ENCODE data around the gene PARP12.

The PARP12 gene

GRCh38 chr7:140009735-140010134 is 53.0 kb downstream of the PARP12 start:
- Histone ChIP-seq H3K9ac (ENCODE audit: low read length) (no peak overlapping the region), H3K27me3 (replicated peaks; ENCODE audit: control insufficient read depth, insufficient read depth, low read length) (peaks cover 30% of the 10 kb centered on the region), H3K4me3 (ENCODE audit: low read length) (no peak overlapping the region), H3K9me3 (ENCODE audit: control insufficient read depth, low read length) (no peaks in the 10 kb centered on the region), H3K36me3 (ENCODE audit: control insufficient read depth, insufficient read depth, low read length, severe bottlenecking) (no peaks in the 10 kb centered on the region), H3K4me1 (ENCODE audit: control insufficient read depth, insufficient read depth, low read length) (no peaks in the 10 kb centered on the region)
- no peak for DNase-seq (ENCODE audit: low read depth)

- no peak for DNase-seq (ENCODE audit: low read depth)
- H3K4me1 ChIP-seq (ENCODE audit: control insufficient read depth, insufficient read depth, low read length), result no peaks in the 10 kb centered on the region
- no peak overlapping the region for H3K9ac ChIP-seq (ENCODE audit: low read length)
- no peak overlapping the region for H3K4me3 ChIP-seq (ENCODE audit: low read length)
- H3K9me3 ChIP-seq (ENCODE audit: control insufficient read depth, low read length), result no peaks in the 10 kb centered on the region
- no peaks in the 10 kb centered on the region for H3K36me3 ChIP-seq (ENCODE audit: control insufficient read depth, insufficient read depth, low read length, severe bottlenecking)
- H3K27me3 ChIP-seq (replicated peaks; ENCODE audit: control insufficient read depth, insufficient read depth, low read length), result peaks cover 27% of the 10 kb centered on the region
Observed at GRCh38 chr7:140008755-140009610, 53.8 kb downstream of the PARP12 start.

- Histone ChIP-seq H3K27me3 (replicated peaks; ENCODE audit: control insufficient read depth, insufficient read depth, low read length) (peaks cover 15% of the 10 kb centered on the region), H3K9ac (ENCODE audit: low read length) (no peak overlapping the region), H3K9me3 (ENCODE audit: control insufficient read depth, low read length) (no peaks in the 10 kb centered on the region), H3K36me3 (ENCODE audit: control insufficient read depth, insufficient read depth, low read length, severe bottlenecking) (no peaks in the 10 kb centered on the region), H3K4me3 (ENCODE audit: low read length) (no peak overlapping the region), H3K4me1 (ENCODE audit: control insufficient read depth, insufficient read depth, low read length) (no peaks in the 10 kb centered on the region)
- DNase-seq (ENCODE audit: low read depth), result no peak
Observed at GRCh38 chr7:140007051-140007690, 55.6 kb downstream of the PARP12 start.

- Histone ChIP-seq H3K9me3 (ENCODE audit: control insufficient read depth, low read length) (no peaks in the 10 kb centered on the region), H3K4me1 (ENCODE audit: control insufficient read depth, insufficient read depth, low read length) (no peaks in the 10 kb centered on the region), H3K4me3 (ENCODE audit: low read length) (no peak overlapping the region), H3K36me3 (ENCODE audit: control insufficient read depth, insufficient read depth, low read length, severe bottlenecking) (no peaks in the 10 kb centered on the region), H3K9ac (ENCODE audit: low read length) (no peak overlapping the region), H3K27me3 (replicated peaks; ENCODE audit: control insufficient read depth, insufficient read depth, low read length) (peaks cover 11% of the 10 kb centered on the region)
- no peak for DNase-seq (ENCODE audit: low read depth)
Observed at GRCh38 chr7:140006600-140006999, 56.2 kb downstream of the PARP12 start.

GRCh38 chr7:140005754-140006503 is 56.8 kb downstream of the PARP12 start:
- no peaks in the 10 kb centered on the region for H3K9me3 ChIP-seq (ENCODE audit: control insufficient read depth, low read length)
- no peak overlapping the region for H3K4me3 ChIP-seq (ENCODE audit: low read length)
- no peak overlapping the region for H3K9ac ChIP-seq (ENCODE audit: low read length)
- peaks cover 7% of the 10 kb centered on the region for H3K27me3 ChIP-seq (replicated peaks; ENCODE audit: control insufficient read depth, insufficient read depth, low read length)
- DNase-seq (ENCODE audit: low read depth), result peak; percentile 9
- H3K4me1 ChIP-seq (ENCODE audit: control insufficient read depth, insufficient read depth, low read length), result no peaks in the 10 kb centered on the region
- H3K36me3 ChIP-seq (ENCODE audit: control insufficient read depth, insufficient read depth, low read length, severe bottlenecking), result no peaks in the 10 kb centered on the region

GRCh38 chr7:140005341-140005740 is 57.4 kb downstream of the PARP12 start:
- no peak for DNase-seq (ENCODE audit: low read depth)
- Histone ChIP-seq H3K4me1 (ENCODE audit: control insufficient read depth, insufficient read depth, low read length) (no peaks in the 10 kb centered on the region), H3K9me3 (ENCODE audit: control insufficient read depth, low read length) (no peaks in the 10 kb centered on the region), H3K4me3 (ENCODE audit: low read length) (no peak overlapping the region), H3K36me3 (ENCODE audit: control insufficient read depth, insufficient read depth, low read length, severe bottlenecking) (no peaks in the 10 kb centered on the region), H3K9ac (ENCODE audit: low read length) (no peak overlapping the region), H3K27me3 (replicated peaks; ENCODE audit: control insufficient read depth, insufficient read depth, low read length) (peaks cover 4% of the 10 kb centered on the region)

GRCh38 chr7:140004672-140005071 is 58.1 kb downstream of the PARP12 start:
- Histone ChIP-seq H3K27me3 (replicated peaks; ENCODE audit: control insufficient read depth, insufficient read depth, low read length) (no peaks in the 10 kb centered on the region), H3K4me3 (ENCODE audit: low read length) (no peak overlapping the region), H3K9ac (ENCODE audit: low read length) (no peak overlapping the region), H3K9me3 (ENCODE audit: control insufficient read depth, low read length) (no peaks in the 10 kb centered on the region), H3K4me1 (ENCODE audit: control insufficient read depth, insufficient read depth, low read length) (no peaks in the 10 kb centered on the region), H3K36me3 (ENCODE audit: control insufficient read depth, insufficient read depth, low read length, severe bottlenecking) (no peaks in the 10 kb centered on the region)
- DNase-seq (ENCODE audit: low read depth), result no peak

GRCh38 chr7:140003913-140004382 is 58.8 kb downstream of the PARP12 start:
- H3K27me3 ChIP-seq (replicated peaks; ENCODE audit: control insufficient read depth, insufficient read depth, low read length), result no peaks in the 10 kb centered on the region
- H3K36me3 ChIP-seq (ENCODE audit: control insufficient read depth, insufficient read depth, low read length, severe bottlenecking), result no peaks in the 10 kb centered on the region
- DNase-seq (ENCODE audit: low read depth), result peak; percentile 83
- H3K9ac ChIP-seq (ENCODE audit: low read length), result no peak overlapping the region
- no peaks in the 10 kb centered on the region for H3K9me3 ChIP-seq (ENCODE audit: control insufficient read depth, low read length)
- H3K4me3 ChIP-seq (ENCODE audit: low read length), result no peak overlapping the region
- H3K4me1 ChIP-seq (ENCODE audit: control insufficient read depth, insufficient read depth, low read length), result no peaks in the 10 kb centered on the region

GRCh38 chr7:140000666-140001268 is 62.0 kb downstream of the PARP12 start:
- H3K4me1 ChIP-seq (ENCODE audit: control insufficient read depth, insufficient read depth, low read length), result no peaks in the 10 kb centered on the region
- H3K36me3 ChIP-seq (ENCODE audit: control insufficient read depth, insufficient read depth, low read length, severe bottlenecking), result no peaks in the 10 kb centered on the region
- H3K9me3 ChIP-seq (ENCODE audit: control insufficient read depth, low read length), result no peaks in the 10 kb centered on the region
- no peaks in the 10 kb centered on the region for H3K27me3 ChIP-seq (replicated peaks; ENCODE audit: control insufficient read depth, insufficient read depth, low read length)
- DNase-seq (ENCODE audit: low read depth), result no peak
- no peak overlapping the region for H3K4me3 ChIP-seq (ENCODE audit: low read length)
- H3K9ac ChIP-seq (ENCODE audit: low read length), result no peak overlapping the region

GRCh38 chr7:139999516-139999915 is 63.2 kb downstream of the PARP12 start:
- Histone ChIP-seq H3K36me3 (ENCODE audit: control insufficient read depth, insufficient read depth, low read length, severe bottlenecking) (no peaks in the 10 kb centered on the region), H3K4me1 (ENCODE audit: control insufficient read depth, insufficient read depth, low read length) (no peaks in the 10 kb centered on the region), H3K4me3 (ENCODE audit: low read length) (no peak overlapping the region), H3K27me3 (replicated peaks; ENCODE audit: control insufficient read depth, insufficient read depth, low read length) (no peaks in the 10 kb centered on the region), H3K9ac (ENCODE audit: low read length) (no peak overlapping the region), H3K9me3 (ENCODE audit: control insufficient read depth, low read length) (no peaks in the 10 kb centered on the region)
- no peak for DNase-seq (ENCODE audit: low read depth)

- DNase-seq (ENCODE audit: low read depth), result no peak
- Histone ChIP-seq H3K36me3 (ENCODE audit: control insufficient read depth, insufficient read depth, low read length, severe bottlenecking) (no peaks in the 10 kb centered on the region), H3K4me1 (ENCODE audit: control insufficient read depth, insufficient read depth, low read length) (no peaks in the 10 kb centered on the region), H3K27me3 (replicated peaks; ENCODE audit: control insufficient read depth, insufficient read depth, low read length) (no peaks in the 10 kb centered on the region), H3K9me3 (ENCODE audit: control insufficient read depth, low read length) (no peaks in the 10 kb centered on the region), H3K4me3 (ENCODE audit: low read length) (no peak overlapping the region), H3K9ac (ENCODE audit: low read length) (no peak overlapping the region)
Observed at GRCh38 chr7:139998572-139998971, 64.2 kb downstream of the PARP12 start.
